ENCODE data around the gene TREH.

The TREH gene

GRCh38 chr11:118663381-118663780 lies 16.1 kb downstream of the TREH start:
- no peak for DNase-seq

GRCh38 chr11:118662401-118663271 lies 16.8 kb downstream of the TREH start:
- no peak for DNase-seq

- no peak for DNase-seq
Observed at GRCh38 chr11:118661425-118662301, 17.8 kb downstream of the TREH start.

- DNase-seq: no peak
Observed at GRCh38 chr11:118660681-118661424, 18.6 kb downstream of the TREH start.

- no peak for DNase-seq
Observed at GRCh38 chr11:118659953-118660680, 19.3 kb downstream of the TREH start.

GRCh38 chr11:118659314-118659952 lies 20.0 kb downstream of the TREH start:
- DNase-seq: peak; percentile 75

DNA sequence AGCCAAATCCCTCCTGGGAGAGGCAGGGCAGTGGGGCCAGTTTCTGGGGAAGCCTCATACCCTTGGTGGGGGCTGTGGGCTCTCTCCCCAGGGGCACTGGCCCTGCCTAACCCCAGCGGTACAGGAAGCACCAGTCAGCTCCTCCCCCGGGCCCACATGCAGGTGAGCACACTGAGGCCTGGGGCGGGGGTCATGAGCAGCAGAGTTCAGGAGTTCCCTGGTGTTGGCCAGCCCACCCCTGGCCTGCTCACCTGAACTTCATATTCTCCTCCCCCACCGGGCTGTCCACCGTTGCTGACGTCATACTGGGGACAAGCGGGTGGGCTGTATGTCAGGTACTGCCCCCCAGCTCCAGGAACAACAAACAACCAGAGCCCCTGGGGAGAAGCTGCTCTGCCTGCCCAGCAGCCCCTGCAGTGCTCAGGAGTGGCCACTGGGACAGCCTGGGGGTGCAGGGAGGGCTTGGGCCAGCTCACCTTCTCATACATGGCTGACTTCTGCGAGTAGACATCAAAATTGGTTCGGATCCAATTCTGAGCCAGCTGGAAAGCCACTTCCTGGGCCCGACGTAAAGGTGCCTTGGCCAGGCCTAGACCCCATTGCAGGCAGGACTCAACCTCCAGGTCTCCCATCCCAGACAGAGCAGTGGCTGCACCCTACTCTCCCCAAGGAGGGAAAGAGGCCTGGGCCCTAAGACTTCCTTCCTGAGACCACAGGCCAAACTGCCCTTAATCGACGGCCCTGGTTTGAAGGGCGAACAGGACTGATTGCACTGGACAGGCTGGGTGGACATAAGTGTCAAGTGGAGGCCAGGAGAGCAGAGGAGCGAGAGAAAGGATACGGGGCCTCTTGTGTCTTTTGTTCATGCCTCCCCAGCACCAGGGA lies 20.8 kb downstream of the TREH start:
- DNase-seq: no peak

DNA sequence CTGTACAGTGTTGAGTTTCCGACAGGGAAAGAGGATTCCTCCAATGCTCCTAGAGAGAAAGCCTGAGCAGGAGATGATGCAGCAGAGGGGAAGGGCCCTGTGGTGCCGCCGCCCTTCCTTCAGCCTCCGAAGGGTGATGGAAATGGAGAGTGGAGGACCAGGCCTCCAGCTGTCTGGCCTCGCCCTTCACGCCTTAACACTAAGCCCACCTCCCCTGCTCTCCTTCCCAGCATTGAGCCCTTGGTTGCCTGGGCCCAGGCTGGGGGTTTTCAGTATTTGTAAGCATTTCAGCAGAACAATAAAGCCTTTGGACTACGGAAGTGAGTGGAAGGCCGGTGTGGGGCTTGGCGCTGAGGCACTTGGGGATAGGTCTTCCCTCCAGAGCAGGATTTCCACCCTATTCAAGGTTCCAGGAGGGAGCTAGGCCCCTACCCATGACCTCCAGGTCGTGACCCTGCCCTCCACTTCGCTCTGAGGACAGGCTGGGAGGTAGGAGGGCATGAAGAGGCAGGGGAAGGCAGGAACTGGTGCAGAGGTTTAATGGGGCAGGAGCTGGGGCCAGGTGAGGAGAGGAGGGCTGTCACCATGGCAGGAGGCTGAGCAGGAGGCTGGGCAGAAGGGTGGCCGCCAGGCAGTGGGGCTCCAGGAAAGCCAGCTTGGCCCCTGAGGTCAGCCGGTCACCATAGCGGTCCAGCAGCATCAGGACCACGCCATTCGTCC lies 21.6 kb downstream of the TREH start:
- DNase-seq: no peak

DNA sequence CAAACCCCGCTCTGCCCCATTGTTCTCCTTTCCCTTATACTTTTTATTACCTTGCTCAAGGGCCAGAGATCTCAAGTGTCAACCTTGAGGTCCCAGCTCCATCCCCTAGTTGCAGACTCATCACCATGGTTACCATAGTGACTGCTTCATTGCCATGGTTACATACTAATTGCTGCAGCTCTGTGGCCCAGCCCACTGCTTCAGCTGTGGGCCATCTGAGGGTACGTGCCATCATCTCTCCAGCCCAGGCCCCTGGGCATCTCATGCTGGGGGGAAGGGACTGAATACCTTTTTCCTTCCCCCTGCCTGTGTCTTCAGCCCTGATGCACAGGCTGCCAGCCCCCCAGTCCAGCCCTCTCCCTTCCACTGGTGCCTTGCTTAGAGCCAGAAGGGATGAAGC lies 22.2 kb downstream of the TREH start:
- no peak for DNase-seq

GRCh38 chr11:118656563-118657165 lies 22.8 kb downstream of the TREH start:
- DNase-seq: no peak

- DNase-seq: no peak
Observed at GRCh38 chr11:118655486-118656190, 23.8 kb downstream of the TREH start.

DNA sequence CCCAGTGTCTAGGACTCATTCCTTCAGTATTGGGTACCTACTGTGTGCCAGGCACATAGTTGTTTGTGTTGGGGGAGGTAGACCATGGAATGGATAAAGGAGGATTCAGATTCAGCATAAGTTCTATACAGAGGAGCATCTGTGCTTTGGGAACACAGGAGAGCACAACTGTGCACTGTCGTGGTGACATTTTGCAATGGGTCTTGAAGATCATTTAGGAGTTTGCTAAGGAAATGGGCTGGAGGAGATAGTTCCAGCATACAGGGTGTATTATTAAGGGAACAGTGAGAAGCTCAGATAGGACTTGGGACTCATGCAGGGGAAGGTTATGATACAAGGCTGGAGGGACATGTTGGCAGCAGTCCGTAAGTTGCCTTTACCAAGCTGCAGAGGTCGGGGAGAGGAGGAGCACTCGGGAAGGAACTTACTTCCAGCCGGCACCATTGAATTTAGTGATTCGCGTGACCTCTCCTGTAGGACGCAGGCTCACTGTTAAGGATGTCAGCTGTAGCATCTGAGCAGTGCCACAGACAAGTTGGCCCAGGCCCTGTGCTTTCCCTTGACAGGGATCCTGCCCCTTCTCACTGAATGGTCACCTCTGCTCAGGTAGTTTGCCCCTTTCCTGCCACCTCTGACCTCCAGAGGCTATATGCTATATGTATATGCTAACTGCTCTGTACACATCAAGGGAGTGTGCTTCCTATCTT lies 25.6 kb downstream of the TREH start:
- DNase-seq: no peak

GRCh38 chr11:118652681-118653181 lies 26.7 kb downstream of the TREH start:
- DNase-seq: no peak

DNA sequence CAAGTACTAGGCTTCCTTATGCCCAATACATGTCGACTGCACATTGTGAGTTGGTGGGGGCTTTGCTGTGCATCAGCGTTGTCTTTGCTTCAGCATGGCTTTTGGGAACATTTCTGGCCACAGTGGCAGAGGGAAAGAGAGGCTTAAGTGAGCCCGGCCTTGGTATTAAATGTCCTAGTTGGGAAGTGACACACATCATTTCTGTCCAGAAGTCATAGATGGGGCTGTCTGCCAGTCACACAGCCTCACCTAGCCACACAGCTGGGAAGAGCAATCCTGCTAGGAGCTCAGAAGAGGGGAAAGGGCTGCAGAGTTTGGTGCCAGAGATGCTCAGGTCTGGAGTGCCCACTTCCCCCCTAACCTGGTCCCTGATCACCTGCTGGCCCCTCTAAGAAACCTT lies 27.6 kb downstream of the TREH start:
- DNase-seq: no peak

- no peak for DNase-seq
Observed at GRCh38 chr11:118650366-118650765, 29.1 kb downstream of the TREH start.

DNA sequence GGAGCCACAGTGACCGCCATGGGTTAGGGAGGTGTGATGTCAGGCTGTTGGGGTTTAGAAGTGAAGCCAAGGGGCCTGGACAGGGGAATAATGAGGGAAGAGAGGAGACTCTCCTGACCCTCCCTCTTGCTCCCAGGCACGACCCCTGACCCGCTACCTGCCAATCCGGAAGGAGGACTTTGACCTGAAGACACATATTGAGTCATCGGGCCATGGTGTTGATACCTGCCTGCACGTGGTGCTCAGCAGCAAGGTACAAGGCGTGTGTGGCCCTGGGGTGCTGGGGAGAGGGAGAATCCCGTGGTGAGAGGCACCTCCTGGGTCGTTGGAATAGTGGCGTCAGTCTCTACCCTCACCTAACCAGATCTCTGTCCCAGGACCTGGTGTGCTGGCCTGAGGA lies 29.5 kb downstream of the TREH start:
- no peak for DNase-seq

DNA sequence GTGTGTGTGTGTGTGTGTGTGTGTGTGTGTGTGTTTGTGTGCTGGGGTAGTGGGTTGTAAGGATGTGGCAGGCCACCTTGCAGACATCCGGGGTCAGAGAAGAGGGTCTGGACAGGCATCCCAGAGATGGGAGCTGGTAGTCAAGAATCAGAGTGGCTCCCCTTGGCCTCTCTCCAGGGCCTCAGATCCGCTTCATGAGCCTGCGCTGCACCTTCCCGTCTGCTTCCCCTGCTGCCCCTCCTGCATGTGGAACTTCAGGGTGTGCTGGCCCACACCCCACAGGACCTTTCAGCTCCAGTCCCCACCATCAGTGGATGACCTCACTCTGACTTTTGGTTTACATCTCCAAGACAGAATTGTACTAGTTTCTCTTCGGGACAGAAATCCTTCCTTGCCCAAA lies 31.2 kb downstream of the TREH start:
- no peak for DNase-seq

DNA sequence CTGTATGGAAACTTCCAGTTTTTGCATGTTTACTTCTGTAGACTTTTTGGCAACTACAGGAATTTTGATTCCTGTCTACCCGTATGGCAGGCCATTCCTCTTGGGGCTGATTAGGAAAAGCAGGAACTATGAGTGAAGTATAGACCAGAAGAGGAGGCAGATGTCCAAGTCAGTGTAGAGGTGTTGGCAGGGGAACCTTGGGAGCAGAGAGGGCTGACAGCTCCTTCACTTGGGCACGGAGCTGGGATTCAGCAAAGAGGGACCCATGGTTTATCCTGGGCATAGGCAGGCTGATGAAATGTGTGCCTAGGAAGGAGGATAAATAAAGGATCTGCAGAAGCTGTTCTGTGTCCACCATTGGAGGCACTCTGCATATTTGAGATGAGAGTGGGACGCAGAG lies 33.1 kb downstream of the TREH start:
- DNase-seq: no peak

Data from GF-D8 (cell line).